ENCODE data around the gene PRSS35.
A peak's percentile ranks its signal among the peaks of the same experiment; 100 is the strongest.

PRSS35 gene, protein sequence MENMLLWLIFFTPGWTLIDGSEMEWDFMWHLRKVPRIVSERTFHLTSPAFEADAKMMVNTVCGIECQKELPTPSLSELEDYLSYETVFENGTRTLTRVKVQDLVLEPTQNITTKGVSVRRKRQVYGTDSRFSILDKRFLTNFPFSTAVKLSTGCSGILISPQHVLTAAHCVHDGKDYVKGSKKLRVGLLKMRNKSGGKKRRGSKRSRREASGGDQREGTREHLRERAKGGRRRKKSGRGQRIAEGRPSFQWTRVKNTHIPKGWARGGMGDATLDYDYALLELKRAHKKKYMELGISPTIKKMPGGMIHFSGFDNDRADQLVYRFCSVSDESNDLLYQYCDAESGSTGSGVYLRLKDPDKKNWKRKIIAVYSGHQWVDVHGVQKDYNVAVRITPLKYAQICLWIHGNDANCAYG

DNA sequence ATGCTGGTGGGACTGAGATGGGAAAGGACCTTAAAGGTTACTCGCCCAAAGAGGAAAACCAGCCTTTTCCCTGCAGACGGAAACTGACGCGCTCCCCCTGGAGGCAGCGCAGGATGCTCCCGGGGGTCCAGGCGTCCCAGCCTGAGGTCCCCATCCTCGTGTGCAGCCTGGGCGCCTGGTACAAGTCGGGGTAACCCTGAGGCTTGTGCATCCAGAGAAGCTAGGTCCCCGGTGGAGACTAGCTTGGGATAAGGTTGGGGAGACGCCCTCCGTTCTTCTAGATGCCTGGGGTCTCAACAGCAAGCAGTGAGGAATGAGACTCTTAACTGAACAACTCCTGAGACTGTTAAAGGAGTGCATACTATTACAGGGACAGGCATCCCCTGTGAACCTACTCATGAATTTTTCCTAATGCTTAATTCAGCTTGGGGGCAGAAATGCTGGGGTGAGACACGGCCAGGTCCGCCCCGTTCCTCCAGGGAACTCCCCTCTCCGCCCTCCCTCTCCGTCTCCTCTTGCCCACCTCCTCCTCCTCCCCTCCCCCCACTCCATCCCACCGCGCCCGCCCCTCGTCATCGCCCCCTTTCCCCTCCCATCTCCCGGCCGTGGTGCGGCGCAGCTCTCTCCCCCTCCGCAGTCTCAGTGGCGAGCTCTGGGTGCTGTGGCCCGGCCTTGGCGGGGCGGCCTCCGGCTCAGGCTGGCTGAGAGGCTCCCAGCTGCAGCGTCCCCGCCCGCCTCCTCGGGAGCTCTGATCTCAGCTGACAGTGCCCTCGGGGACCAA is at the start of gene PRSS35:
PRSS35 (plus strand) TSS at position 634 of the 781 bp plus-strand sequence. CDS start 10,908 bp downstream, outside the sequence.
- H3K27ac ChIP-seq (ENCODE audit: low read length): no peak within 1 kb of the TSS
- H3K4me3 ChIP-seq (ENCODE audit: low read length in 2 of 2): peak within 1 kb of the TSS; percentile 72 to 84
- H3K36me3 ChIP-seq (ENCODE audit: control insufficient read depth in 2 of 2, insufficient read depth in 2 of 2, low read length in 2 of 2): no peaks in the 10 kb centered on the region
- H3K9me3 ChIP-seq (ENCODE audit: control insufficient read depth in 2 of 2, low read length in 2 of 2): no peaks in the 10 kb centered on the region
- H3K9ac ChIP-seq (ENCODE audit: low read length in 2 of 2): peak within 1 kb of the TSS in 1 of 2 donors; percentile 28
- H3K27me3 ChIP-seq (ENCODE audit: control insufficient read depth in 1 of 2, insufficient read depth in 2 of 2, low read length in 2 of 2): no peaks in the 10 kb centered on the region
- H3K4me1 ChIP-seq (ENCODE audit: control insufficient read depth, insufficient read depth, low read length): no peaks in the 10 kb centered on the region

GRCh38 chr6:83463886-83464285 is 48.4 kb upstream of the PRSS35 start:
- Histone ChIP-seq H3K4me1 (ENCODE audit: control insufficient read depth, insufficient read depth, low read length) (no peaks in the 10 kb centered on the region), H3K27ac (ENCODE audit: low read length) (no peak overlapping the region)

DNA sequence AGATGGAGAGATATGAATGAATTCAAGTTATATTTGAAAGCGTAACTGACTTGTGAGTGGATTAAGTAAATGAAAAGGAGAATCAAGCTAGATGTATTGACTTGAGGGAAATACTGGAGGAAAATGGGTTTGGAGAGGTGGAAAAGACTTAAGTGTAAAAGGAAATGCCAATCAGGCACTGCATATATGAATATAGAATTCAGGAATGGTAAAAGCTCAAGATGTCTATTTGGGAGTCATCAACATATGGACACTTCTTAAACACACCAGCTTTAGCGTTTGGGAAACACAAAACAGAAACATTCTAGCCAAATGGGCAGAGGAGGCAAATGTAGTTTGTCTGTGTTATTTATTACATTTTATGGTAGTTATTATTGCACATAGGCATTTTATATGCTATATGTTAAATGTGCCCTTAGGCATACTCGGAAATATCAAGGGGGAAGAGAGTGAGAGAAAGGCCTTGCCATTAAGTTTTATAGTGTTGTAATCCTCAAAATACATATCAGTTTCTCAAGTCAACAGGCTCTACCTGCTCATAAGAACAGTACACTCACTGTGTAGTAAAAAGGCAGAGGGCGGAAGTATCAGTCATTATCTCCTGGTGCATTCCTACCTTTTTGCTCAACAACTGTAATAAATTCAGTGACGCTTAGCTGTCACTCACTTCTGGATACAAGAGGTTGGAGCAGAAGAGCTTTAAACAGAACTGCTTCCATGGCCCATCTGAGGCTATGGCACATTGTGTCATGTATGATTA is 47.8 kb upstream of the PRSS35 start:
- no peaks in the 10 kb centered on the region for H3K27me3 ChIP-seq (ENCODE audit: control insufficient read depth in 1 of 2, insufficient read depth in 2 of 2, low read length in 2 of 2)
- no peaks in the 10 kb centered on the region for H3K4me1 ChIP-seq (ENCODE audit: control insufficient read depth, insufficient read depth, low read length)
- no peak overlapping the region for H3K27ac ChIP-seq (ENCODE audit: low read length)
- H3K9ac ChIP-seq (ENCODE audit: low read length in 2 of 2): no peak overlapping the region
- no peak overlapping the region for H3K4me3 ChIP-seq (ENCODE audit: low read length in 2 of 2)
- H3K36me3 ChIP-seq (ENCODE audit: control insufficient read depth in 2 of 2, insufficient read depth in 2 of 2, low read length in 2 of 2): no peaks in the 10 kb centered on the region
- H3K9me3 ChIP-seq (ENCODE audit: control insufficient read depth in 2 of 2, low read length in 2 of 2): no peaks in the 10 kb centered on the region

More at GRCh38 chr6:83463886-83464285, 48.4 kb upstream of the PRSS35 start:
- no peaks in the 10 kb centered on the region for H3K36me3 ChIP-seq (ENCODE audit: control insufficient read depth in 2 of 2, insufficient read depth in 2 of 2, low read length in 2 of 2)
- H3K9ac ChIP-seq (ENCODE audit: low read length in 2 of 2): no peak overlapping the region
- no peaks in the 10 kb centered on the region for H3K9me3 ChIP-seq (ENCODE audit: control insufficient read depth in 2 of 2, low read length in 2 of 2)
- H3K4me3 ChIP-seq (ENCODE audit: low read length in 2 of 2): no peak overlapping the region
- no peaks in the 10 kb centered on the region for H3K27me3 ChIP-seq (ENCODE audit: control insufficient read depth in 1 of 2, insufficient read depth in 2 of 2, low read length in 2 of 2)

GRCh38 chr6:83466328-83466727 is 46.0 kb upstream of the PRSS35 start:
- Histone ChIP-seq H3K9ac (ENCODE audit: low read length in 2 of 2) (no peak overlapping the region), H3K27ac (ENCODE audit: low read length) (no peak overlapping the region), H3K9me3 (ENCODE audit: control insufficient read depth in 2 of 2, low read length in 2 of 2) (no peaks in the 10 kb centered on the region), H3K27me3 (ENCODE audit: control insufficient read depth in 1 of 2, insufficient read depth in 2 of 2, low read length in 2 of 2) (no peaks in the 10 kb centered on the region), H3K4me3 (ENCODE audit: low read length in 2 of 2) (no peak overlapping the region), H3K36me3 (ENCODE audit: control insufficient read depth in 2 of 2, insufficient read depth in 2 of 2, low read length in 2 of 2) (no peaks in the 10 kb centered on the region), H3K4me1 (ENCODE audit: control insufficient read depth, insufficient read depth, low read length) (no peaks in the 10 kb centered on the region)

DNA sequence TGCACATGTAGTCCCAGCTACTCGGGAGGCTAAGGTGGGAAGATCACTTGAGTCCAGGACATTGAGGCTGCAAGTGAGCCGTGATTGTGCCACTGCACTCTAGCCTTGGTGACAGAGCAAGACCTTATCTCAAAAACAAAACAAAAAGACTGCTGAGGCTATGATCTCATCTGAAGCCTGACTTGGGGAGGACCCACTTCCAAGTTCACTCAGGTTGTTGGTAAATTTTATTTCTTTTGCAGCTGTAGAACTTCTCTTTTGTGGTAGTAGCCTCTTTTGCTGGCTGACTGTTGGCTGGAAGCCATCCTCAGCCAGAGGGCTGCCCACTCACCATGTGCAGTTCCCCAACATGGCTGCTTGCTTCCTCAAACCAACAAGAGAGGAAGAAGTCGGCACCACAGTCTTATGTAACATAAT is 44.7 kb upstream of the PRSS35 start:
- Histone ChIP-seq H3K27ac (ENCODE audit: low read length) (no peak overlapping the region), H3K36me3 (ENCODE audit: control insufficient read depth in 2 of 2, insufficient read depth in 2 of 2, low read length in 2 of 2) (no peaks in the 10 kb centered on the region), H3K4me1 (ENCODE audit: control insufficient read depth, insufficient read depth, low read length) (no peaks in the 10 kb centered on the region), H3K9ac (ENCODE audit: low read length in 2 of 2) (no peak overlapping the region), H3K27me3 (ENCODE audit: control insufficient read depth in 1 of 2, insufficient read depth in 2 of 2, low read length in 2 of 2) (no peaks in the 10 kb centered on the region), H3K4me3 (ENCODE audit: low read length in 2 of 2) (no peak overlapping the region), H3K9me3 (ENCODE audit: control insufficient read depth in 2 of 2, low read length in 2 of 2) (no peaks in the 10 kb centered on the region)

DNA sequence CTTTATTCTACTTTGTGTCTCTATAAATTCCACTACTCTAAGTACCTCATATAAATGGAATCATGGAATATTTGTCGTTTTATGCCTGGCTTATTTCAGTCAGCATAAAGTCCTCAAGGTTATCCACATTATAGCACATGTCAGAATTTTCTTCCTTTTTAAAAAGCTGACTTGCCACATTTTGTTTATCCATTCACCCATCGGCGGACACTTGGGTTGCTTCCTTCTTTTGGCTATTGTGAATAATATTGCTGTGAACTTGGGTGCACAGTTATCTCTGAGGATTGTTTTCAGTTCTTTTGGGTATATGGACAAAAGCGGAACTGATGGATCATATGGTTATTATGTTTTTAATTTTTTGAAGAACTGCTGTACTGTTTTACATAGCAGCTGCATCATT is 42.3 kb upstream of the PRSS35 start:
- Histone ChIP-seq H3K9me3 (ENCODE audit: control insufficient read depth in 2 of 2, low read length in 2 of 2) (no peaks in the 10 kb centered on the region), H3K27ac (ENCODE audit: low read length) (no peak overlapping the region), H3K4me3 (ENCODE audit: low read length in 2 of 2) (no peak overlapping the region), H3K4me1 (ENCODE audit: control insufficient read depth, insufficient read depth, low read length) (no peaks in the 10 kb centered on the region), H3K36me3 (ENCODE audit: control insufficient read depth in 2 of 2, insufficient read depth in 2 of 2, low read length in 2 of 2) (no peaks in the 10 kb centered on the region), H3K27me3 (ENCODE audit: control insufficient read depth in 1 of 2, insufficient read depth in 2 of 2, low read length in 2 of 2) (no peaks in the 10 kb centered on the region), H3K9ac (ENCODE audit: low read length in 2 of 2) (no peak overlapping the region)

DNA sequence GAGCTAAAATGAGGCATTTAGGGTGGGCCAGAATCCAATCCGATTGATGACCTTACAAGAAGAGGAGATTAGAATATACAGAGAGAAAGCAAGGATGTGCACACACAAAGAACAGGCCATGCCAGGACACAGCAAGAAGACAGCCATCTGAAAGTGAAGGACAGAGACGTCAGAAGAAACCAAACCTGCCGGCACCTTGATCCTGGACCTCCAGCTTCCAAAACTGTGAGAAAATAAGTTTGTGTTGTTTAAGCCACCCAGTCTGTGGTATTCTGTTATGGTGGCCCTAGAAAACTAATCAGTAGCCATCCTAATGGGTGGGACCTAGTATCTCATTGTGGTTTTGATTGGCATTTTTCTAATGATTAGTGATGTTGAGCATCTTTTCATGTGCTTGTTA is 41.7 kb upstream of the PRSS35 start:
- no peaks in the 10 kb centered on the region for H3K9me3 ChIP-seq (ENCODE audit: control insufficient read depth in 2 of 2, low read length in 2 of 2)
- H3K36me3 ChIP-seq (ENCODE audit: control insufficient read depth in 2 of 2, insufficient read depth in 2 of 2, low read length in 2 of 2): no peaks in the 10 kb centered on the region
- H3K27me3 ChIP-seq (ENCODE audit: control insufficient read depth in 1 of 2, insufficient read depth in 2 of 2, low read length in 2 of 2): no peaks in the 10 kb centered on the region
- H3K4me3 ChIP-seq (ENCODE audit: low read length in 2 of 2): no peak overlapping the region
- no peak overlapping the region for H3K27ac ChIP-seq (ENCODE audit: low read length)
- no peak overlapping the region for H3K9ac ChIP-seq (ENCODE audit: low read length in 2 of 2)
- no peaks in the 10 kb centered on the region for H3K4me1 ChIP-seq (ENCODE audit: control insufficient read depth, insufficient read depth, low read length)

DNA sequence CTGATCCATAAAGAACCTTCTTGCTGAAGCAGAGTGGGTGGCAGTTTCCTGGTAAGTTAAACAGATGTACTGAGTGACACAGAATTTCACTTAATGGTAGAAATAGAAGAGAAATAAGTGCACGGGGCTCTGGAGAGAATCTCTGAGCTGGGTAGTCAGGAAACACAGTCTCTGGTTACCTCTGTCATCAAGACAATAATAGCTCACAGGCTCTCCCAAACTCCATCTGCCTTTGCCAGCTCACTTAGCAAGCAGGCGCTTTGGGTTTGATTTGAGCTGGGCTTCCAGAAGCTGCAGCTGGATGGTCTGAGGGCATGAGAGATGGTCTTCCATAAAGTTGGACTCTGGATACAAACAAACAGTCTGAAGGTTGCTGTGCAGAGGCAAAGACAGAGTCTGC is 39.6 kb upstream of the PRSS35 start:
- Histone ChIP-seq H3K36me3 (ENCODE audit: control insufficient read depth in 2 of 2, insufficient read depth in 2 of 2, low read length in 2 of 2) (no peaks in the 10 kb centered on the region), H3K9ac (ENCODE audit: low read length in 2 of 2) (no peak overlapping the region), H3K27me3 (ENCODE audit: control insufficient read depth in 1 of 2, insufficient read depth in 2 of 2, low read length in 2 of 2) (no peaks in the 10 kb centered on the region), H3K4me1 (ENCODE audit: control insufficient read depth, insufficient read depth, low read length) (no peaks in the 10 kb centered on the region), H3K4me3 (ENCODE audit: low read length in 2 of 2) (no peak overlapping the region), H3K9me3 (ENCODE audit: control insufficient read depth in 2 of 2, low read length in 2 of 2) (no peaks in the 10 kb centered on the region), H3K27ac (ENCODE audit: low read length) (no peak overlapping the region)

DNA sequence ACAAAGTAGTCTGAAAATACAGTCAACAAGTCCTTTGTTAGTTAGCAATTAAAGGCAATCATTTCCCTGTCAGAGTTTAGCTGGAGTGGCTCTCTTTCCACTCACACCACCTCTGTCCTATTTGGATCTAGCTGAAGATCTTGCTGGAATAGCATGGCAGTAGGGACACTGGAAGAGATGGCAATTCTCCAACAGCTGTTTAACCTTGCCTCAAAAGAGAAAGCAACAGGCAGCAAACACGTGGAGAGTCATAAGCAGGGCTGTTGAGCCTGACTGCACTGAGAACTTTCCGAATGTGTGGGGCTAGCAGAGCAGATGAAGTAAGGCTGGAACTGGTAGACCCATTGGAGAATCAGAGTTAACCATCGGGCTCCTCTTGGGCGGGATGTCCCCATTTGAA is 38.0 kb upstream of the PRSS35 start:
- no peak overlapping the region for H3K4me3 ChIP-seq (ENCODE audit: low read length in 2 of 2)
- H3K27me3 ChIP-seq (ENCODE audit: control insufficient read depth in 1 of 2, insufficient read depth in 2 of 2, low read length in 2 of 2): no peaks in the 10 kb centered on the region
- no peaks in the 10 kb centered on the region for H3K4me1 ChIP-seq (ENCODE audit: control insufficient read depth, insufficient read depth, low read length)
- H3K36me3 ChIP-seq (ENCODE audit: control insufficient read depth in 2 of 2, insufficient read depth in 2 of 2, low read length in 2 of 2): no peaks in the 10 kb centered on the region
- no peak overlapping the region for H3K27ac ChIP-seq (ENCODE audit: low read length)
- no peaks in the 10 kb centered on the region for H3K9me3 ChIP-seq (ENCODE audit: control insufficient read depth in 2 of 2, low read length in 2 of 2)
- H3K9ac ChIP-seq (ENCODE audit: low read length in 2 of 2): no peak overlapping the region

GRCh38 chr6:83476971-83477370 is 35.4 kb upstream of the PRSS35 start:
- Histone ChIP-seq H3K27me3 (ENCODE audit: control insufficient read depth in 1 of 2, insufficient read depth in 2 of 2, low read length in 2 of 2) (no peaks in the 10 kb centered on the region), H3K9me3 (ENCODE audit: control insufficient read depth in 2 of 2, low read length in 2 of 2) (no peaks in the 10 kb centered on the region), H3K36me3 (ENCODE audit: control insufficient read depth in 2 of 2, insufficient read depth in 2 of 2, low read length in 2 of 2) (no peaks in the 10 kb centered on the region), H3K9ac (ENCODE audit: low read length in 2 of 2) (no peak overlapping the region), H3K4me1 (ENCODE audit: control insufficient read depth, insufficient read depth, low read length) (no peaks in the 10 kb centered on the region), H3K4me3 (ENCODE audit: low read length in 2 of 2) (no peak overlapping the region), H3K27ac (ENCODE audit: low read length) (no peak overlapping the region)

Measured in stomach smooth muscle (tissue), 2 donors.